Skeletal muscle tissue (tissue), 4 donors: ENCODE measurements around the gene KRT1. TPM values are rescaled to one million over a fixed set of nuclear protein-coding genes. Genes with fewer than 3 reads are reported as not detected.
"Not testable (repeated sequence)": the region's sequence is repeated elsewhere in the genome, so short reads cannot be mapped to it uniquely, and the experiment has no call there.

Experiments used
- H3K27ac ChIP-seq: one replicate; pipeline ENCODE4 v1.7.0; 2013; ENCODE audit warnings: mild to moderate bottlenecking, low read depth, low read length, inconsistent platforms
- H3K27me3 ChIP-seq, 3 donors: one replicate each; pipeline ENCODE4 v1.7.0; 2013; ENCODE audit warnings: low read length in 3 of 3; ENCODE audit not compliant: control insufficient read depth in 3 of 3, insufficient read depth in 3 of 3
- H3K36me3 ChIP-seq, 3 donors: one replicate each; pipeline ENCODE4 v1.7.0; 2013; ENCODE audit warnings: low read length in 3 of 3; ENCODE audit not compliant: control insufficient read depth in 3 of 3, insufficient read depth in 3 of 3
- H3K4me1 ChIP-seq, 3 donors: one replicate each; pipeline ENCODE4 v1.7.0; 2013; ENCODE audit warnings: low read length in 3 of 3, mild to moderate bottlenecking in 3 of 3; ENCODE audit not compliant: control insufficient read depth in 3 of 3, insufficient read depth in 3 of 3
- H3K4me3 ChIP-seq, 3 donors: one replicate each; pipeline ENCODE4 v1.7.0; 2013; ENCODE audit warnings: low read length in 3 of 3
- H3K9ac ChIP-seq, 3 donors: one replicate each; pipeline ENCODE4 v1.7.0; 2013; ENCODE audit warnings: low read length in 3 of 3, mild to moderate bottlenecking in 3 of 3, moderate library complexity in 2 of 3, low read depth in 1 of 3
- H3K9me3 ChIP-seq, 3 donors: one replicate each; pipeline ENCODE4 v1.7.0; 2013; ENCODE audit warnings: low read length in 3 of 3; ENCODE audit not compliant: control insufficient read depth in 3 of 3
- total RNA-seq: library from RNA; depleted of rRNA; stranded (reverse); fragments of >200 nt; gene quantifications from one replicate; pipeline ENCODE4 v1.2.3, GENCODE V29; 2014
- donor health status: Osteomylitis.

Gene KRT1
- total RNA-seq, 1 donor from 2014 or later: 2.1 TPM

GRCh38 chr12:52675301-52675701 is 4.9 kb downstream of the KRT1 start:
- Histone ChIP-seq H3K27me3 (peaks cover 6 to 22% (median 7%) of the 10 kb centered on the region in 3 donors), H3K4me1 (no peaks in the 10 kb centered on the region), H3K27ac (no peak overlapping the region), H3K4me3 (no peak overlapping the region), H3K36me3 (no peaks in the 10 kb centered on the region), H3K9ac (no peak overlapping the region), H3K9me3 (no peaks in the 10 kb centered on the region)

- H3K36me3 ChIP-seq: no peaks in the 10 kb centered on the region
- H3K4me3 ChIP-seq: no peak overlapping the region
- H3K9ac ChIP-seq: no peak overlapping the region
- H3K4me1 ChIP-seq: no peaks in the 10 kb centered on the region
- peaks cover 4 to 22% (median 6%) of the 10 kb centered on the region in 3 donors for H3K27me3 ChIP-seq
- no peaks in the 10 kb centered on the region for H3K9me3 ChIP-seq
- H3K27ac ChIP-seq: no peak overlapping the region
Observed at GRCh38 chr12:52674433-52674775, 5.8 kb downstream of the KRT1 start.

GRCh38 chr12:52673713-52674432 is 6.3 kb downstream of the KRT1 start:
- no peak overlapping the region for H3K27ac ChIP-seq
- no peaks in the 10 kb centered on the region for H3K9me3 ChIP-seq
- H3K4me3 ChIP-seq: no peak overlapping the region
- no peaks in the 10 kb centered on the region for H3K4me1 ChIP-seq
- H3K36me3 ChIP-seq: no peaks in the 10 kb centered on the region
- H3K27me3 ChIP-seq: peaks cover 3 to 22% (median 7%) of the 10 kb centered on the region in 3 donors
- H3K9ac ChIP-seq: no peak overlapping the region

GRCh38 chr12:52673217-52673616 is 7.0 kb downstream of the KRT1 start:
- no peaks in the 10 kb centered on the region for H3K36me3 ChIP-seq

GRCh38 chr12:52672321-52672933 is 7.8 kb downstream of the KRT1 start:
- no peaks in the 10 kb centered on the region for H3K4me1 ChIP-seq
- no peak overlapping the region for H3K27ac ChIP-seq
- H3K27me3 ChIP-seq: peaks cover 5 to 22% (median 7%) of the 10 kb centered on the region in 3 donors

More at GRCh38 chr12:52673217-52673616, 7.0 kb downstream of the KRT1 start:
- H3K4me1 ChIP-seq: no peaks in the 10 kb centered on the region
- H3K27me3 ChIP-seq: peaks cover 3 to 22% (median 7%) of the 10 kb centered on the region in 3 donors
- no peak overlapping the region for H3K27ac ChIP-seq
- H3K4me3 ChIP-seq: no peak overlapping the region
- no peak overlapping the region for H3K9ac ChIP-seq
- no peaks in the 10 kb centered on the region for H3K9me3 ChIP-seq

GRCh38 chr12:52670961-52671360 is 9.2 kb downstream of the KRT1 start:
- H3K4me3 ChIP-seq: no peak overlapping the region
- no peaks in the 10 kb centered on the region for H3K36me3 ChIP-seq
- H3K9me3 ChIP-seq: no peaks in the 10 kb centered on the region
- H3K27me3 ChIP-seq: peaks cover 3 to 14% (median 12%) of the 10 kb centered on the region in 3 donors
- no peak overlapping the region for H3K9ac ChIP-seq
- H3K4me1 ChIP-seq: no peaks in the 10 kb centered on the region
- no peak overlapping the region for H3K27ac ChIP-seq

More at GRCh38 chr12:52672321-52672933, 7.8 kb downstream of the KRT1 start:
- no peaks in the 10 kb centered on the region for H3K9me3 ChIP-seq
- no peak overlapping the region for H3K4me3 ChIP-seq
- H3K36me3 ChIP-seq: no peaks in the 10 kb centered on the region
- no peak overlapping the region for H3K9ac ChIP-seq

GRCh38 chr12:52670506-52670905 is 9.7 kb downstream of the KRT1 start:
- no peaks in the 10 kb centered on the region for H3K9me3 ChIP-seq
- H3K9ac ChIP-seq: no peak overlapping the region
- H3K27ac ChIP-seq: no peak overlapping the region
- H3K36me3 ChIP-seq: no peaks in the 10 kb centered on the region
- H3K4me3 ChIP-seq: no peak overlapping the region
- H3K4me1 ChIP-seq: no peaks in the 10 kb centered on the region
- peaks cover 3 to 16% (median 13%) of the 10 kb centered on the region in 3 donors for H3K27me3 ChIP-seq

- H3K9ac ChIP-seq, H3K4me3 ChIP-seq, H3K9me3 ChIP-seq, H3K27ac ChIP-seq, H3K36me3 ChIP-seq, H3K4me1 ChIP-seq: not testable (repeated sequence)
- peaks cover 6 to 21% (median 19%) of the 10 kb centered on the region in 3 donors for H3K27me3 ChIP-seq
Observed at GRCh38 chr12:52669941-52670340, 10.3 kb downstream of the KRT1 start.

- Histone ChIP-seq H3K27ac (no peak overlapping the region), H3K36me3 (no peaks in the 10 kb centered on the region), H3K9ac (no peak overlapping the region), H3K4me1 (no peaks in the 10 kb centered on the region), H3K9me3 (no peaks in the 10 kb centered on the region), H3K27me3 (peaks cover 10 to 21% (median 19%) of the 10 kb centered on the region in 3 donors), H3K4me3 (no peak overlapping the region)
Observed at GRCh38 chr12:52669426-52669825, 10.8 kb downstream of the KRT1 start.

GRCh38 chr12:52667931-52668330 is 12.3 kb downstream of the KRT1 start:
- H3K4me3 ChIP-seq: no peak overlapping the region
- peaks cover 16 to 21% (median 18%) of the 10 kb centered on the region in 3 donors for H3K27me3 ChIP-seq
- no peak overlapping the region for H3K27ac ChIP-seq
- H3K36me3 ChIP-seq: no peaks in the 10 kb centered on the region
- no peaks in the 10 kb centered on the region for H3K4me1 ChIP-seq
- no peak overlapping the region for H3K9ac ChIP-seq
- H3K9me3 ChIP-seq: no peaks in the 10 kb centered on the region
